ENCODE measurements around the gene GPD2.
"Not testable (repeated sequence)": the region's sequence is repeated elsewhere in the genome, so short reads cannot be mapped to it uniquely, and the experiment has no call there.

GPD2 gene

DNA sequence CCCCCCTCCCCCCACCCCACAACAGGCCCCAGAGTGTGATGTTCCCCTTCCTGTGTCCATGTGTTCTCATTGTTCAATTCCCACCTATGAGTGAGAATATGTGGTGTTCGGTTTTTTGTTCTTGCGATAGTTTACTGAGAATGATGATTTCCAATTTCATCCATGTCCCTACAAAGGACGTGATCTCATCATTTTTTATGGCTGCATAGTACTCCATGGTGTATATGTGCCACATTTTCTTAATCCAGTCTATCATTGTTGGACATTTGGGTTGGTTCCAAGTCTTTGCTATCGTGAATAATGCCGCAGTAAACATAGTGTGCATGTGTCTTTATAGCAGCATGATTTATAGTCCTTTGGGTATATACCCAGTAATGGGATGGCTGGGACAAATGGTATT, 92.4 kb downstream of the GPD2 start:
- DNase-seq (ENCODE audit: low read depth, low spot score): not testable (repeated sequence)

- DNase-seq (ENCODE audit: low read depth, low spot score): no peak
These were observed 96.8 kb downstream of the GPD2 start for GRCh38 chr2:156532989-156533388.

DNA sequence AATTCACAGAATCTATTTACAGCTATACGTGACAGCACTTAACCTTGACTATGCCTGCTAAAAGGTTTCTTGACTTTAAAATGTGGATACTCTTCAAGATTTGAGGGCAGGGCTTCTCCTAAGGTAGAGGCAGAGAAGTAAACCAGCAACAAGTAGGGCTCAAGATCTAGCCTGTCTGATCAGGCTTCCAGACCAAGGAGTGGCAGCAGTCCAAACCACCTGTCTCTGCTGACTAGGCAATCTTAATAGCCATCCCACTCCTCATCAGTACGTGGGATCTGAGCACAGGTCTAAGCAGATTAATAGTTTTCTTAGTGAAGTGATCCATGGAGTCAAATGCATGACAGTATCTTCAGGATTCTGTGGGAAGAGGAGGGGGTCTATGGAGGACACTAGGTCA, 100.4 kb downstream of the GPD2 start:
- DNase-seq (ENCODE audit: low read depth, low spot score): no peak

DNA sequence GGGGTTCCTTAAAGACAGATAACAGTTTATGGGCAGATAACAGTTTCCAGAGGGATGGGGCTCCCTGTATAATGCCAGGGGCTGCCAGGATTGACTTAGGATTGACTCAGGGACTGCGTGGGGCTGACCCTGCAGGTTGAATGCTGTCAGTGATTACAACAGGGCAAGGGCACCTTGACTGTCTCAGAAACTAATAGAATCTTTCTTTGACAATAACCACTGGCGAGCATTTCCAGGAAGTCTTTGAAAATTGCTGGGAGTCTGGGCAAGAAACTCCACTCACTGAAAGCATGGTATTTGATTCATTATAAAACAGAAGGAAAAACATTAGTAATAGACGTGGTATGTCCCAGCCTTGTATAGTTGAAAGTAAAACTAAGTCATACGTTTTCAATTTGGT, 101.0 kb downstream of the GPD2 start:
- DNase-seq (ENCODE audit: low read depth, low spot score): no peak

DNA sequence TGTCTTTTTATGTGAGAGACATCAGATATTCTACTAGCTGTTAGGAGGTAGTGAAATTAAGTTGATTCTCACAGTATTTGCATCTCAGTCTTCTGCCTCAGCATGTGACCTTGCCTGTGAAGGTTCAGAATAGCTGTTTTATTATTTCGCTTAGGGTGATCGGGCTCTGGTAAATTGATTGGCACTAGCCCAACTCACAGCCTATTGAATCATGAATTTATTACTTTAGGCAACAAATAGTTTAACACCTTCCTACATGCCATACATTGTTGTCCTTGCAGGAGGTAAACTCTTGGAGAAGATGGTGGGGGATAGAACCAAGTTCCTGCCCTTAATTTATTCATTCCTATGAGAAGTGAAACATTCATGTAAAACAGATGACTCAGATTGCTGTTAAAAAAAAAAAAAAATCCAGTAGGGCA, 101.9 kb downstream of the GPD2 start:
- DNase-seq (ENCODE audit: low read depth, low spot score): no peak

- no peak for DNase-seq (ENCODE audit: low read depth, low spot score)
These were observed 103.1 kb downstream of the GPD2 start for GRCh38 chr2:156539086-156539860.

DNA sequence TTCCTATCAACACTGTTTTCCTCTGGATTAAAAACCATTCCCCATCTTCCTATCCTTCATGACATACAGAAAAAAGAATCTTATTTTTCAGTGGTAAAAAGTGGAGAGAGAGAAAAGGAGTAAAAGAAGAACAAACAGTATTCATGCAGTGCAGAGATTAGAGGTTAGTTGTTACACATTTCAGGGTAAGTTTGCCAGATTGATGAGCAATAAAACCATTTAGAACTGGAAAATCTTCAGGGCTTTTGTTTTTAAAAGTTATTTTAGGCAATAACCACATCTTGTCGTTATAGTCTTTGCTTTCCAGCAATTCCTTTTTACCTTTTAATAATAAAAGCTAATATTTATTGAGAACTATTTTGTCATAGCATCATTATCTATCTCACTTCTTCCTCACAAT, 104.5 kb downstream of the GPD2 start:
- DNase-seq (ENCODE audit: low read depth, low spot score): no peak

DNA sequence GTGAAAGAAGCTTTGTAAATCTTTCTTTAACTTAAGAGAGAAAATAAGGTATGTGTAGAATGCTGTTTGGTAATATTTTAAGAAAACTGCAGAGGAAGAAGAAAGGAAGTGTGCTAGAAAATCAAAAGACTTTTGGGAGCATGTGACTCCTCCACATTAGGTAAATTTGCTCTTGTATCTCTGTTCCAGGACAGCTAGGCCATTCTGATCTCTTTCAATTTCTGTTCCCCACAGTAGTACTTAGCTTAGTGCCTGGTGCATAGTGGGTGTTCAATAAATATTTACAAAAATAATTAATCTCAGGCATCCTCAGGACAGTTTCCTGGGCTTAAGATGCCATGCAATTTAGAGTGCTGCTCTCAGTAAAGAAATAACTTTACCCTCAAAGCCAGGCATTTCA, 105.0 kb downstream of the GPD2 start:
- DNase-seq (ENCODE audit: low read depth, low spot score): no peak

DNA sequence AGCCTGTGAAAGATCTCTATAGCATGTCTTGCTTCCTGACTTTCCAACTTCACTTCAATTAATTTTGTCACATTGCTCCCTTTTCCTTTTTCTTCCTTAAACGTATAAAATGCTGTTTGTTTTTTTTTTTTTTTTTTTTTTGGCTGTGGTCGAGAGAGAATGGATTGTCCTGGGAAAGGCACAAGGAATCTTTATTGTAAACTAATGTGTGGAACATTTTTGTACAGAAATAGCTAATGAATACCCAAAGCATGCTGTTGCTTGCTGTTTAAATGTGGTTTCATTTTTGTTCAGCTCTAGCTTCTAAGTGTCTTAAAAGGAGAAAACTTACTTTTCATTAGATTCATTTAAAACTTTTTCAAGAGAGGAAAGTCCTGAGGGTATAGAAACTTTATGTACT, 105.5 kb downstream of the GPD2 start:
- no peak for DNase-seq (ENCODE audit: low read depth, low spot score)

DNA sequence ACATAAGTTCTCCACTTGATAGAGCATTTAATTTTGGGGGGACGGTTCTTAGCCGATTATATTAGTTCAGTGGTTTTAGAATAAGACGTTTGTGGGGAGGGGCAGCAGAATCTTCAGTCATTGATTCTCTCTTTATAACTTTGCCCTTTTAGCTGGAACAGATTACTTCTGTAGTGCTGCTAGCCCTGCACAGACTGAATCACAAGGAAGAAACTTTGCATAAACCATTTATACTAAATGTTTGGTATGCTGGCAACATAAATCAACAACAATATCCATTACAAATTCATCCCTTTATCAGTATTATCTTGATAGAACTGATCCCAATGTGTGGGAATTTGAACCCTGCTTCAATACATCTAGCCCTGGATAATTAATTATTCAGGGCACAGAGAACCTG, 112.2 kb downstream of the GPD2 start:
- DNase-seq (ENCODE audit: low read depth, low spot score): no peak

DNA sequence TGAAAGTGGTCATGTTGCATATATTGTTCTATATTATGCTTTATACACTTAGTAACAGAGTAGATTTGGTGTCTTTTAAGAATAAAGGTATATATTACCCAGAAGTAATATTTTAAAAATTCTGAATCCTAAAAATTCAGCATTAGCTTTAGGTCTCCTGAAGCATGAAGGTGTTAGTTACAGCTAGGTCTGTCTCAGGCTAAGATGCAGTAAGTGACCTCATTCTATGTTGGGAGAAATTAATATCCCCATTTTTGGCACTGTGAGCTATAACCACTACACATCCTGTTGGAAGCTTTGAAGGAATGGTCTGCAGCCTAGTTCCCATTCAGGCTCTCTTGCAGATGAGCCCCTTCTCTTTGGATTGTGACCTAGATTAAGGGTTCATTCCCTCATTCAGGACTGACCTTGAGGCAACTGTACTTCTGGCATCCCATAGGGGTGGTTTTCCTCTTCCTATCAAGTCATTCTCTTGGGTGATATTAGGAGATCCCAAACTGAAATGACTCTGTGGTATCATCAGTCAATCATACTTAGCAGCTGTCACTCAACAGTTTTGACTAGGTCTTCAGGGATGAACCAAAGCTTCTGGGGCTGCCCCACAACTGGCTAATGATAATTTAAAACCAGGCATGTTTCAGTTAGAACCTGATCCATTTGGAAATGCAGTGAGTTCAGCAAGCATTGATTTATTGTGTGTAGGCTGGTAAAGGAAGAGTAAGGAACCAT, 117.7 kb downstream of the GPD2 start:
- no peak for DNase-seq (ENCODE audit: low read depth, low spot score)

DNA sequence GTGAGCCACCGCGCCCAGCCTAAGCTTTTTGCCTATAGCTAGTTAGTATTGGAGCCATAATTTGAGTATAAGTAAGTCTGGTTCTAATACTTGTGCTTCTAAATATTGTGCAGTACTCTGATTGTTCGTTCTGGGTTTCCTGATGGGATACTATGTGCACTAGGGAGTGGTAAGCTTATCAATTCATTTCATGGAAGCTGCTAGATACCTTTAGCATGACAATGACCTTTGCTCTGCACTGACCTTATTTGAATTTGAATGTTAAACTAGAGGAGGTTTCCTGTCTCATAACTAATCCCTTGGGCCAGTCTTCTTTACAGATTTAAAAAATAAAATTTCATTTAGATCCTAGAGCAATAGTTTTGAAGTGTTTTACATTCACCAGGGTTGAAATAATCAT, 125.1 kb downstream of the GPD2 start:
- no peak for DNase-seq (ENCODE audit: low read depth, low spot score)

DNA sequence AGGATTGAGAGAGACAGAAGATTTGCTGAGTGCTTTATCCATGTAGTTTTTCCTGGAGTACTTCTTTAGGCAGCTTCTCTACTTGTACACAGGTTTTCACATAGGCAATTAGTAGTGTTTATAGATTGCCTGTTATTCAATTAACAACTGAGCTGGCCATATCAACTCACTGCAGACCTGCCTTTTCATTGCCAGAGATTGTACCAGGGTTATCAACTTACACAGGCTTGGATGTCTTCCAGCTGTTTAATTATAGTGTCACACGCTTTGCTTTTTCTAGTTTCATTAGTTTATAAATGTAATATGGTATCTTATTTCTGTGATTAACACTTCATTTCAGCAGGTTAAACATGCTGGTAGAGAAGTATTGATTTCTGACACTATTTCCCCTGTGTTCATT, 125.9 kb downstream of the GPD2 start:
- DNase-seq (ENCODE audit: low read depth, low spot score): no peak

DNA sequence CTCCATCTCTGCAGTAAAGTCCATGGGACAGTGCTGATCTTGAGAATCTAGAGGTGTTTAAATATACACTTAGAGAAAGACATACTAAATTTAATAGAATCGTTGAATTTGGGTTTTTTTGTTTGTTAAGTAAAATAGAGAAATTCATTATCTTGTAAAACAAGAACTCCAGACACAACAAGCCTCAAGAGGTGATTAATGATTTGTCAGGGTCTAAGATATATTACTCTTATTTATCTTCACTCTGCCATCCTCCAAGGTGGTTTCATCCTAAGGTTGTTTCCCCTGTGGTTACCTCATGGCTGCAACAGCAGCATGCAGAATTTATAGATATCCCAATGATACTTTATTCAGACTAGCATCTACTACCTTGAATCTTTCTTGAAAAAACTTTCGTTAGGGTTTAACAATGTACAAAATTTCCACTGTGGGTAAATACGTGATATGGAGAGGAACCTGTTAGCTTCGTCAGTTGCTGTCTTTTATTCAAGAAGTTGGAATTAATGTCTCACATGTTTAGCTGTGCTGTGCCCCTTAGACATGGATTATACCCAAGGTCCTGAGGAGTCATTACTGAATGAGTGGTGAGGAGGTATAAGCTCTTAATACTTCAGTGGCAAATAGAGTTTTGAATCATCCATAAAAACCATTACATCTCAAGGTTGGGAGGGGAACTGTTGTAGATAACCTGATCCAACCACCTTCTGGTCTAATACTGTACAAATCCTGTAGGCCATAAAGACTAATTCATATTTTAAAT, 128.0 kb downstream of the GPD2 start:
- DNase-seq (ENCODE audit: low read depth, low spot score): no peak

GRCh38 chr2:156565066-156565710, 129.0 kb downstream of the GPD2 start:
- DNase-seq (ENCODE audit: low read depth, low spot score): no peak

GRCh38 chr2:156573710-156574109, 137.5 kb downstream of the GPD2 start:
- no peak for DNase-seq (ENCODE audit: low read depth, low spot score)

GRCh38 chr2:156574112-156574511, 137.9 kb downstream of the GPD2 start:
- no peak for DNase-seq (ENCODE audit: low read depth, low spot score)

- no peak for DNase-seq (ENCODE audit: low read depth, low spot score)
These were observed 139.8 kb downstream of the GPD2 start for GRCh38 chr2:156576005-156576404.

- no peak for DNase-seq (ENCODE audit: low read depth, low spot score)
These were observed 144.3 kb downstream of the GPD2 start for GRCh38 chr2:156580501-156580900.

GRCh38 chr2:156581280-156581679, 145.1 kb downstream of the GPD2 start:
- DNase-seq (ENCODE audit: low read depth, low spot score): no peak

DNA sequence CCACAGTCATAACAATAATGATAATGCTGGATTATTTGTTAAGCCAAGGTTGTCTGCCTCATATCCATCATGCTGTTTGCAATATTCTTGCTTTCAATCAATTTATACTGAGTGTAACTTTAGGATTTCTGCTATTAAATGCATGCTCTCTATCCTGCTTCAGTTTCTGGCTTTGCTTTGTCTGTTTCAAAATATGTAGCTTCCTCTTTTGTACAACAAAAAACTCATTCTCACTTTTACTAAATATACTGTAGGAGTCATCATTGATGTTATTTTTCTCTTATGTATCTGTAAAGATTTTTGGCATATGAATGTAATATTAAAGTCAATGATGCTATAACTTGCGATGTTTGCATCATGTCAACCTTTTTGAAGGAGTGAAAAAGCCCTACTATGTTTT, 149.3 kb downstream of the GPD2 start:
- DNase-seq (ENCODE audit: low read depth, low spot score): no peak

DNA sequence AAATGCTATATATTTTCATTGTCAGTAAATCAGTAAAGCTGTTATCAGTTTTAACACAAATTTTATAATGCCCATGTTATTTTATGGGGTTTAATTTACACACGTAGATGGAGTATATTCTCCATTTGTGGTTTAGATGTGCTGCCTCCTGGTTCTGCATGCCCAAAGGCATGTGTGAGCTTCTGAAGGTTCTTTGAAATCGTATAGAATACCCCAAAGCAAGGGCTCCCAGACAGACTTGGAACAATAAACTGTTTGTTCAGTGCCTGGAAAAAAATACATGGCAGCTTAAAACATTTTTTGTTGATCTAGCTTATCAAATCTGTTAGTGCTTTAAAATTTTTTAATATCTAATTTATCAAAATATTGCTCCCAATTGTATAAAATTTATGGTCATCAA, 150.4 kb downstream of the GPD2 start:
- no peak for DNase-seq (ENCODE audit: low read depth, low spot score)

All from activated naive CD8-positive, alpha-beta T cell treated with anti-CD3 and anti-CD28 coated beads, Interleukin-2, amount 50 U/mL, for 16 hours (primary cell).